ENCODE measurements around the gene TMEM131.

Gene TMEM131

DNA sequence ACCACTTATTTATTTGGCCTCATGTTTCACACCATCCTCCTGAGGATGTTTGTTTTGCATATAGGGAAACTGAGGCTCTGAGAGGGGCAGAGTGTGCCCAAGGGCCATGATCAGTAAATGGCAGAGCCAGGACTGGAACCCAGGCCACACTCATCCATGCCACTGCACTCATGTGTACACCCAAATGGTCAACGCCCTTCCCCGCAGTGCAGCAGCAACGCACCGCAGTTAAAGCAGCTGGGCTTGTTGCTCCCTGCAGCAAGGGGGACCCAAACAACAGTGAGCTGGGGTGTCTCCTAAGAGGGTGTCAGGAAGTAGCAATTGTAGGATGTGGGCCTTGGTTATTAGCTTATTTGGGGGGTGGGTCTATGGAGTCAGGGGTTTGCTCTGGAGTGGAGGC lies 245.7 kb downstream of the TMEM131 start (continued):
- TF ChIP-seq, protein P1, sequence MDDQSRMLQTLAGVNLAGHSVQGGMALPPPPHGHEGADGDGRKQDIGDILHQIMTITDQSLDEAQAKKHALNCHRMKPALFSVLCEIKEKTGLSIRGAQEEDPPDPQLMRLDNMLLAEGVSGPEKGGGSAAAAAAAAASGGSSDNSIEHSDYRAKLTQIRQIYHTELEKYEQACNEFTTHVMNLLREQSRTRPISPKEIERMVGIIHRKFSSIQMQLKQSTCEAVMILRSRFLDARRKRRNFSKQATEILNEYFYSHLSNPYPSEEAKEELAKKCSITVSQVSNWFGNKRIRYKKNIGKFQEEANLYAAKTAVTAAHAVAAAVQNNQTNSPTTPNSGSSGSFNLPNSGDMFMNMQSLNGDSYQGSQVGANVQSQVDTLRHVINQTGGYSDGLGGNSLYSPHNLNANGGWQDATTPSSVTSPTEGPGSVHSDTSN (CRISPR knock-in tag; IDR thresholded peaks at IDR 0.05), result no peak
- no peak for TF ChIP-seq ZNF549 (tag by site-specific recombination; IDR thresholded peaks at IDR 0.05)
- TF ChIP-seq ZBTB7A (tag by site-specific recombination; IDR thresholded peaks at IDR 0.05; ENCODE audit: low read depth), result no peak

DNA sequence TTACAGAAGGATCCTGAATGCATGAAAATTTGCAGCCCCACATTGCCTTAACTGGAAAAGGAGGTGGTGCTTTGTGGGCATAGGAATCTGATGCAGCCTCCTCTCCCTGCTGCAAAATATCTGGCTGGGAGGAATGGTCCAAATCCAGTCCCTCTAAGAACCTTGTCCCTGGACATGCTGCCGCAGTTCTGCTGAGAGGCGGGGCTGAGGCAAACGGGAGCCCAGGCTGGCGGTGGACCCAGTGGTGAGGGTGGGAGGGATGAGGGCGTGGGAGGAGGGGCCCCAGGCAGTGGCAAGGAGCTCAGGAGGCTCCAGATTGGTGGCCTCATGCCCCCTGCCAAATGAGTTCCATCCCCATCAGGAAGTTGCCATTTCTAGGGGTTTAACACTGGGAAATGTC lies 246.2 kb downstream of the TMEM131 start:
- POLR2A ChIA-PET, result no interaction called here
- Histone ChIP-seq H3K9me3 (ENCODE audit: control insufficient read depth, insufficient read depth, low read depth, low read length) (no peaks in the 10 kb centered on the region), H3K4me3 (ENCODE audit: low read depth, low read length) (no peak overlapping the region), H3K27ac (ENCODE audit: extremely low read depth, low read depth, low read length) (no peak overlapping the region), H3K36me3 (ENCODE audit: control insufficient read depth in 2 of 2, insufficient read depth in 1 of 2, low read length in 2 of 2) (peaks cover 0 to under 1% of the 10 kb centered on the region in 2 experiments; a peak in 2 of 3 replicates), H3K4me1 (ENCODE audit: control insufficient read depth, insufficient read depth, low read length) (0 out of 2 replicates have a peak, but pooled peaks cover 5% of the 10 kb centered on the region)
- TF ChIP-seq KLF1 (tag by site-specific recombination; IDR thresholded peaks at IDR 0.05), result no peak
- no peak for TF ChIP-seq ZNF610 (tag by site-specific recombination; IDR thresholded peaks at IDR 0.05; ENCODE audit: borderline replicate concordance)
- no peak for TF ChIP-seq RBAK (tag by site-specific recombination; IDR thresholded peaks at IDR 0.05)
- no peak for TF ChIP-seq ZBTB48 (tag by site-specific recombination; IDR thresholded peaks at IDR 0.05)
- no peak for TF ChIP-seq ZFHX2 (tag by site-specific recombination; conservative IDR thresholded peaks at IDR 0.05)
- TF ChIP-seq, protein P2, sequence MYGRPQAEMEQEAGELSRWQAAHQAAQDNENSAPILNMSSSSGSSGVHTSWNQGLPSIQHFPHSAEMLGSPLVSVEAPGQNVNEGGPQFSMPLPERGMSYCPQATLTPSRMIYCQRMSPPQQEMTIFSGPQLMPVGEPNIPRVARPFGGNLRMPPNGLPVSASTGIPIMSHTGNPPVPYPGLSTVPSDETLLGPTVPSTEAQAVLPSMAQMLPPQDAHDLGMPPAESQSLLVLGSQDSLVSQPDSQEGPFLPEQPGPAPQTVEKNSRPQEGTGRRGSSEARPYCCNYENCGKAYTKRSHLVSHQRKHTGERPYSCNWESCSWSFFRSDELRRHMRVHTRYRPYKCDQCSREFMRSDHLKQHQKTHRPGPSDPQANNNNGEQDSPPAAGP (tag by site-specific recombination; IDR thresholded peaks at IDR 0.05), result no peak
- TF ChIP-seq, protein P3, sequence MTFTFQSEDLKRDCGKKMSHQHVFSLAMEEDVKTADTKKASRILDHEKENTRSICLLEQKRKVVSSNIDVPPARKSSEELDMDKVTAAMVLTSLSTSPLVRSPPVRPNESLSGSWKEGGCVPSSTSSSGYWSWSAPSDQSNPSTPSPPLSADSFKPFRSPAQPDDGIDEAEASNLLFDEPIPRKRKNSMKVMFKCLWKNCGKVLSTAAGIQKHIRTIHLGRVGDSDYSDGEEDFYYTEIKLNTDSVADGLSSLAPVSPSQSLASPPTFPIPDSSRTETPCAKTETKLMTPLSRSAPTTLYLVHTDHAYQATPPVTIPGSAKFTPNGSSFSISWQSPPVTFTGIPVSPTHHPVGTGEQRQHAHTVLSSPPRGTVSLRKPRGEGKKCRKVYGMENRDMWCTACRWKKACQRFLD (tag by site-specific recombination; IDR thresholded peaks at IDR 0.05), result no peak
- TF ChIP-seq ZNF37A (tag by site-specific recombination; IDR thresholded peaks at IDR 0.05), result no peak
- TF ChIP-seq, protein P4, sequence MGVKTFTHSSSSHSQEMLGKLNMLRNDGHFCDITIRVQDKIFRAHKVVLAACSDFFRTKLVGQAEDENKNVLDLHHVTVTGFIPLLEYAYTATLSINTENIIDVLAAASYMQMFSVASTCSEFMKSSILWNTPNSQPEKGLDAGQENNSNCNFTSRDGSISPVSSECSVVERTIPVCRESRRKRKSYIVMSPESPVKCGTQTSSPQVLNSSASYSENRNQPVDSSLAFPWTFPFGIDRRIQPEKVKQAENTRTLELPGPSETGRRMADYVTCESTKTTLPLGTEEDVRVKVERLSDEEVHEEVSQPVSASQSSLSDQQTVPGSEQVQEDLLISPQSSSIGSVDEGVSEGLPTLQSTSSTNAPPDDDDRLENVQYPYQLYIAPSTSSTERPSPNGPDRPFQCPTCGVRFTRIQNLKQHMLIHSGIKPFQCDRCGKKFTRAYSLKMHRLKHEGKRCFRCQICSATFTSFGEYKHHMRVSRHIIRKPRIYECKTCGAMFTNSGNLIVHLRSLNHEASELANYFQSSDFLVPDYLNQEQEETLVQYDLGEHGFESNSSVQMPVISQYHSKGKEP (tag by site-specific recombination; IDR thresholded peaks at IDR 0.05), result no peak
- TF ChIP-seq ZFP3 (tag by site-specific recombination; IDR thresholded peaks at IDR 0.05; ENCODE audit: low read depth), result no peak
- TF ChIP-seq ZNF529 (tag by site-specific recombination; IDR thresholded peaks at IDR 0.05; ENCODE audit: insufficient replicate concordance), result no peak
- TF ChIP-seq ZNF658 (tag by site-specific recombination; IDR thresholded peaks at IDR 0.05), result no peak
- no peak for TF ChIP-seq ZNF157 (tag by site-specific recombination; IDR thresholded peaks at IDR 0.05)
- no peak for TF ChIP-seq KLF8 (tag by site-specific recombination; IDR thresholded peaks at IDR 0.05)
- TF ChIP-seq ZNF596 (tag by site-specific recombination; IDR thresholded peaks at IDR 0.05), result no peak
- no peak for TF ChIP-seq ZBTB17 (tag by site-specific recombination; IDR thresholded peaks at IDR 0.05)
- CTCF ChIA-PET, result interaction anchor here (3.0 kb wide), 1 partner anchor 49 kb away, joined by 9 read pairs; no protein-coding TSS in a partner anchor

DNA sequence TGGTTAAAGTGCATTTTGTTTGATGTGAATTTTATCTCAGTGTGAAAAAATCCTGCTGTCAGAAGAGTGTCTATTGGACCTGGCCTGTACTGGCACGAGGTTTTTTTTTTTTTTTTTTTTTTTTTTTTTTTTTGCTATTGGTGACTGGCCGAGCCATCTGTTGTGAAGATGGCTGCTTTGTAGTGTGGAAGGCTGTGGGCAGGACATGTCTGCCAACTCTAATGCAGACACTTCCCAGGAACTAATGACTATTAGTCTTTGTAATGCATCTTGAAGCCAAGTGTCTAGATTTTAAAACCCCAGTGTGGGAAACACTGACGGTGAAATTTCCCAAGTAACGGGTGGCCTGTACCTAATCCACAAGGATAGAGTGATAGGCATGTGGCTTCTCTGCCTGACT lies 248.0 kb downstream of the TMEM131 start:
- POLR2A ChIA-PET, result no interaction called here
- H3K4me1 ChIP-seq (ENCODE audit: control insufficient read depth, insufficient read depth, low read length), result 0 out of 2 replicates have a peak, but pooled peaks cover 5% of the 10 kb centered on the region
- no peak overlapping the region for H3K4me3 ChIP-seq (ENCODE audit: low read depth, low read length)
- no peak overlapping the region for H3K27ac ChIP-seq (ENCODE audit: extremely low read depth, low read depth, low read length)
- H3K36me3 ChIP-seq (ENCODE audit: control insufficient read depth in 2 of 2, insufficient read depth in 1 of 2, low read length in 2 of 2), result no peaks in the 10 kb centered on the region
- no peaks in the 10 kb centered on the region for H3K9me3 ChIP-seq (ENCODE audit: control insufficient read depth, insufficient read depth, low read depth, low read length)
- CTCF ChIA-PET, result interaction anchor here (0.6 to 1.5 kb wide), 5 partner anchors 8 to 48 kb away, joined by 3 to 6 read pairs (median 5); no protein-coding TSS in a partner anchor
- TF ChIP-seq ZNF621 (tag by site-specific recombination; IDR thresholded peaks at IDR 0.05) (no peak), ZNF473 (tag by site-specific recombination; IDR thresholded peaks at IDR 0.05) (no peak), PRDM1 (tag by site-specific recombination; IDR thresholded peaks at IDR 0.05) (no peak), OSR2 (tag by site-specific recombination; IDR thresholded peaks at IDR 0.05) (no peak), ZNF140 (tag by site-specific recombination; IDR thresholded peaks at IDR 0.05) (no peak), ZNF221 (tag by site-specific recombination; IDR thresholded peaks at IDR 0.05; ENCODE audit: borderline replicate concordance) (no peak), ZNF514 (tag by site-specific recombination; IDR thresholded peaks at IDR 0.05) (no peak), ZBTB48 (tag by site-specific recombination; IDR thresholded peaks at IDR 0.05) (no peak)
- TF ChIP-seq, protein P5, sequence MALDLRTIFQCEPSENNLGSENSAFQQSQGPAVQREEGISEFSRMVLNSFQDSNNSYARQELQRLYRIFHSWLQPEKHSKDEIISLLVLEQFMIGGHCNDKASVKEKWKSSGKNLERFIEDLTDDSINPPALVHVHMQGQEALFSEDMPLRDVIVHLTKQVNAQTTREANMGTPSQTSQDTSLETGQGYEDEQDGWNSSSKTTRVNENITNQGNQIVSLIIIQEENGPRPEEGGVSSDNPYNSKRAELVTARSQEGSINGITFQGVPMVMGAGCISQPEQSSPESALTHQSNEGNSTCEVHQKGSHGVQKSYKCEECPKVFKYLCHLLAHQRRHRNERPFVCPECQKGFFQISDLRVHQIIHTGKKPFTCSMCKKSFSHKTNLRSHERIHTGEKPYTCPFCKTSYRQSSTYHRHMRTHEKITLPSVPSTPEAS (tag by site-specific recombination; IDR thresholded peaks at IDR 0.05), result no peak
- TF ChIP-seq, protein P6, sequence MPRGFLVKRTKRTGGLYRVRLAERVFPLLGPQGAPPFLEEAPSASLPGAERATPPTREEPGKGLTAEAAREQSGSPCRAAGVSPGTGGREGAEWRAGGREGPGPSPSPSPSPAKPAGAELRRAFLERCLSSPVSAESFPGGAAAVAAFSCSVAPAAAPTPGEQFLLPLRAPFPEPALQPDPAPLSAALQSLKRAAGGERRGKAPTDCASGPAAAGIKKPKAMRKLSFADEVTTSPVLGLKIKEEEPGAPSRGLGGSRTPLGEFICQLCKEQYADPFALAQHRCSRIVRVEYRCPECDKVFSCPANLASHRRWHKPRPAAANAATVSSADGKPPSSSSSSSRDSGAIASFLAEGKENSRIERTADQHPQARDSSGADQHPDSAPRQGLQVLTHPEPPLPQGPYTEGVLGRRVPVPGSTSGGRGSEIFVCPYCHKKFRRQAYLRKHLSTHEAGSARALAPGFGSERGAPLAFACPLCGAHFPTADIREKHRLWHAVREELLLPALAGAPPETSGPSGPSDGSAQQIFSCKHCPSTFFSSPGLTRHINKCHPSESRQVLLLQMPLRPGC (tag by site-specific recombination; IDR thresholded peaks at IDR 0.05), result no peak

All from HEK293 (cell line).